Measurements from ENCODE around the gene FAM184A. TPM values are rescaled to one million over a fixed set of nuclear protein-coding genes. Genes with fewer than 3 reads are reported as not detected.

Gene FAM184A
- total RNA-seq, 3 donors from 2014 or later: 7.0 to 12.8 (median 7.5) TPM

DNA sequence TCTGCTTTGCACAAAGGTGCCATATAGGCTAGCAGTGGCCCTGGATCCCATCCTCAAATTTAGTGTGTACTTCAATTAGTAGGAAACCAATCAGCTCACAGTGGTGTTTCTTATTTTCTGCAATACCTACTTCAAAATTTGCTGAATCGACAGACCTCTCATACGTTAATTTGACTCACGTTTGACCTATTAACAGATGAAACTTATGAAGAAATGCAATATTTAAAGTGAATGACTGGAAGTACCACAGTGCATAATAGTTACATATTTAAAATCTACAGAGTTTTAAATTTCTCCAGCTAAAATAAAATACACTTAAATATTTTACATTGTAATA is 95.9 kb downstream of the FAM184A start:
- H3K27me3 ChIP-seq: no peaks in the 10 kb centered on the region
- no peak overlapping the region for H3K4me3 ChIP-seq
- intact Hi-C loops (cut with DNase I; ENCODE audit: low total_unique reads): loop anchor here (10.0 kb wide), 1 partner anchor 122 kb away; no protein-coding TSS in a partner anchor
- H3K36me3 ChIP-seq: no peaks in the 10 kb centered on the region
- TF ChIP-seq, protein P1, sequence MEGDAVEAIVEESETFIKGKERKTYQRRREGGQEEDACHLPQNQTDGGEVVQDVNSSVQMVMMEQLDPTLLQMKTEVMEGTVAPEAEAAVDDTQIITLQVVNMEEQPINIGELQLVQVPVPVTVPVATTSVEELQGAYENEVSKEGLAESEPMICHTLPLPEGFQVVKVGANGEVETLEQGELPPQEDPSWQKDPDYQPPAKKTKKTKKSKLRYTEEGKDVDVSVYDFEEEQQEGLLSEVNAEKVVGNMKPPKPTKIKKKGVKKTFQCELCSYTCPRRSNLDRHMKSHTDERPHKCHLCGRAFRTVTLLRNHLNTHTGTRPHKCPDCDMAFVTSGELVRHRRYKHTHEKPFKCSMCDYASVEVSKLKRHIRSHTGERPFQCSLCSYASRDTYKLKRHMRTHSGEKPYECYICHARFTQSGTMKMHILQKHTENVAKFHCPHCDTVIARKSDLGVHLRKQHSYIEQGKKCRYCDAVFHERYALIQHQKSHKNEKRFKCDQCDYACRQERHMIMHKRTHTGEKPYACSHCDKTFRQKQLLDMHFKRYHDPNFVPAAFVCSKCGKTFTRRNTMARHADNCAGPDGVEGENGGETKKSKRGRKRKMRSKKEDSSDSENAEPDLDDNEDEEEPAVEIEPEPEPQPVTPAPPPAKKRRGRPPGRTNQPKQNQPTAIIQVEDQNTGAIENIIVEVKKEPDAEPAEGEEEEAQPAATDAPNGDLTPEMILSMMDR (IDR thresholded peaks at IDR 0.05): no peak
- no peak for TF ChIP-seq POLR2AphosphoS5 (IDR thresholded peaks at IDR 0.05)
- TF ChIP-seq POLR2A (IDR thresholded peaks at IDR 0.05): no peak
- H3K9me3 ChIP-seq: no peaks in the 10 kb centered on the region
- no peak for DNase-seq (ENCODE audit: low spot score in 2 of 2)
- no peak overlapping the region for H3K27ac ChIP-seq
- no peaks in the 10 kb centered on the region for H3K4me1 ChIP-seq

DNA sequence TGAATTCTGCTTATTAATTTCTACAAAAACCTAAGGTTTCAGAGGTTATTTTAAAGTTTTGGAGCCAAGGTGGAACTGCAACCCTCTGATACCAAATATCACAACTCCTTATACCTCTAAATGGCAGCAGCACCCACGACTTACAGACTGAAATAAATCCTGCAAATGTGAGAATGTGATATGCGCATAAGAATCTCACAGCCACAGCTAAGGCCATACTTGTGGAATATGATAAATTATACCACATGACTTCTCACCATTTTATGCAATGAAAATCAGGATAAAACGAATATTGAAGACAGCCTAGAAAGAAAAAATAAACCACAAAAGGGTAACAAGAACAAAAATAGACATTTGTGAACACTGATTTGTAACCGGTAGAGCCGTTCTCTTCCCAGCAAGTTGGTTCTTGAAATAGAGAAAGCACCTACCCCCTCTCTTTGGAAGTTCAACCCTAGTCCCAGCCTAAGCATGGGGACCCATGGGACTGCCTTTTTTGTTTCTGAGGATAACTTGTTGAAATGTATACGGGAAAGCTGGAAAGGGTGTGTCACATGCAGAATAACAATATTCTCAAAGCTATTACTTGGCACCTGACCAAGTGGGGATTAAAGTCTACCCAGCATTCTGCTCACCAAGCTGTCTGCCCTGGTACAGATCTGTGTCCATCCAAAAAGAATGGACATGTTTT is 96.4 kb downstream of the FAM184A start:
- H3K4me1 ChIP-seq: no peaks in the 10 kb centered on the region
- TF ChIP-seq, protein P1 (IDR thresholded peaks at IDR 0.05): no peak
- TF ChIP-seq POLR2AphosphoS5 (IDR thresholded peaks at IDR 0.05) (no peak), POLR2A (IDR thresholded peaks at IDR 0.05) (no peak)
- intact Hi-C loops (cut with DNase I; ENCODE audit: low total_unique reads): loop anchor here (10.0 kb wide), 1 partner anchor 123 kb away; no protein-coding TSS in a partner anchor

DNA sequence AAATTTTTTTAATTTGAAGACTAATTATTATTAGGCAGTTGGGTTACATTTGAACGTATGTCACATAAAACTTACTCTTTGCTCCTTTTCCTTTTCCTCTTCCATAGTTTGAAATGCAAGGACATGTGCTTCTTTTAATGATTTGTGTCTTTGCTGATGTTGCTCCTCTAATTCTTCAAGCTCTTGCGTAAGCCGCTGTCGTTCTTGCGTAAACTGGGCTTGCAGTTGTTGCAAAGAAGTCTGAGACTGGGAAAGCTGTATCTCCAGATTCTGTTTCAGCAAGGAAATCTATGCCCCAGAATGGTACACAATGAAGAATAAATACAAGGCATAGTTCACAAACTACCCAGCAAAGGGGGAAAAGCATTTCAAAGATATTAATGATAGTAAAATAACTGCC is 98.4 kb downstream of the FAM184A start:
- H3K4me1 ChIP-seq: no peaks in the 10 kb centered on the region
- H3K4me3 ChIP-seq: no peak overlapping the region
- no peaks in the 10 kb centered on the region for H3K27me3 ChIP-seq
- no peak overlapping the region for H3K27ac ChIP-seq
- intact Hi-C loops (cut with DNase I; ENCODE audit: low total_unique reads): loop anchor here (10.0 kb wide), 1 partner anchor 125 kb away; no protein-coding TSS in a partner anchor
- peaks cover 1% of the 10 kb centered on the region for H3K36me3 ChIP-seq
- TF ChIP-seq, protein P1 (IDR thresholded peaks at IDR 0.05): no peak
- TF ChIP-seq POLR2AphosphoS5 (IDR thresholded peaks at IDR 0.05) (no peak), POLR2A (IDR thresholded peaks at IDR 0.05) (no peak)
- no peak for DNase-seq (ENCODE audit: low spot score in 2 of 2)
- H3K9me3 ChIP-seq: no peaks in the 10 kb centered on the region

More for the DNA sequence above, 96.4 kb downstream of the FAM184A start:
- H3K27ac ChIP-seq: no peak overlapping the region
- no peaks in the 10 kb centered on the region for H3K36me3 ChIP-seq
- no peak overlapping the region for H3K4me3 ChIP-seq
- no peaks in the 10 kb centered on the region for H3K9me3 ChIP-seq
- DNase-seq (ENCODE audit: low spot score in 2 of 2): no peak
- no peaks in the 10 kb centered on the region for H3K27me3 ChIP-seq

DNA sequence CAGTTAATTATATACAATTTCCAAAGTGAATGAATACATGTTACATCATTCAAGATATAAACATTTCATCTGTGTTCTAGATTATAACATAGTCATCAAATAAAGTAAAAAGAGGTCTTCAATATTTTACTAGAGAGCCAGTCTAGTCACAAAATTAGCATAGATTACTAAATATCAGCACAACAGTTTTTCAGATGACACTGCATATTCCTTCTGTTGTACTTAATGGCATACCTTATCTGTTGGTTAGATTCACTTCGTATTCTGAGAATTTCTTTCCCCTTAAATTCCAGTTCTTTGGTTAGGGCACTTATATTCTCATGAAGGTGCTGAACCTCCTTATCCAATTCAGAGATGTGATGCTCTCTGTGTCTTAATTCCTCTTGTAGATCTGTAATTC is 103.7 kb downstream of the FAM184A start:
- TF ChIP-seq POLR2AphosphoS5 (IDR thresholded peaks at IDR 0.05): no peak
- TF ChIP-seq POLR2A (IDR thresholded peaks at IDR 0.05): no peak
- TF ChIP-seq, protein P1 (IDR thresholded peaks at IDR 0.05): no peak
- intact Hi-C loops (cut with DNase I; ENCODE audit: low total_unique reads): no loop called here
- Histone ChIP-seq H3K4me1 (no peaks in the 10 kb centered on the region), H3K36me3 (peaks cover 3% of the 10 kb centered on the region), H3K27ac (no peak overlapping the region), H3K4me3 (no peak overlapping the region), H3K27me3 (no peaks in the 10 kb centered on the region), H3K9me3 (no peaks in the 10 kb centered on the region)
- no peak for DNase-seq (ENCODE audit: low spot score in 2 of 2)

DNA sequence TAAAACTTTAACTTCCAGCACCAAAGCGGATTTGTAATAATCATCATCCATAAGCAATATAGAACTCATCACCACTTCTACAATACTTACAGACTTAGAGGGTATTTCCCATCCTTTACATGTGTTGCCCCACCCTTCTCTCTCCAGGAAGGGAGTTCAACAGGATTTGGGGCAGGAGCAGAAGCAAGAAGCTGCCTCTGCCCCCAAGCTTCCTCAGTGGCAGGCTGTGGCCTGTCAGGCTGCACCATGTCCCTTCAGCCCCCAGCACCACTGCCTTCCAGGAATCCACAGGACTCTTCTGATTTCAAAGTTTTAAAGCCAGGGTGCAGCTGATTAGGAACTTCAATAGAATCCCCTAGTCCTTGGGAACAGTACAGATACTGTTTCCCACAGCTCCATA is 106.8 kb downstream of the FAM184A start:
- TF ChIP-seq POLR2AphosphoS5 (IDR thresholded peaks at IDR 0.05): no peak
- TF ChIP-seq, protein P1 (IDR thresholded peaks at IDR 0.05): no peak
- no peak for TF ChIP-seq POLR2A (IDR thresholded peaks at IDR 0.05)
- no peak overlapping the region for H3K4me3 ChIP-seq
- H3K9me3 ChIP-seq: no peaks in the 10 kb centered on the region
- DNase-seq (ENCODE audit: low spot score in 2 of 2): no peak
- peaks cover 3% of the 10 kb centered on the region for H3K36me3 ChIP-seq
- H3K4me1 ChIP-seq: no peaks in the 10 kb centered on the region
- H3K27me3 ChIP-seq: no peaks in the 10 kb centered on the region
- no peak overlapping the region for H3K27ac ChIP-seq
- intact Hi-C loops (cut with DNase I; ENCODE audit: low total_unique reads): no loop called here

Measured in breast epithelium (tissue), 4 donors.